CD4-positive, alpha-beta T cell treated with Interleukin-17A for 1 hour (primary cell): ENCODE data around the gene TXNL1.
"Not testable (repeated sequence)": the region's sequence is repeated elsewhere in the genome, so short reads cannot be mapped to it uniquely, and the experiment has no call there.

Experiments used
- DNase-seq: peaks from one replicate; pipeline ENCODE4 v3.0.0-alpha.2; 2020

TXNL1 gene

DNA sequence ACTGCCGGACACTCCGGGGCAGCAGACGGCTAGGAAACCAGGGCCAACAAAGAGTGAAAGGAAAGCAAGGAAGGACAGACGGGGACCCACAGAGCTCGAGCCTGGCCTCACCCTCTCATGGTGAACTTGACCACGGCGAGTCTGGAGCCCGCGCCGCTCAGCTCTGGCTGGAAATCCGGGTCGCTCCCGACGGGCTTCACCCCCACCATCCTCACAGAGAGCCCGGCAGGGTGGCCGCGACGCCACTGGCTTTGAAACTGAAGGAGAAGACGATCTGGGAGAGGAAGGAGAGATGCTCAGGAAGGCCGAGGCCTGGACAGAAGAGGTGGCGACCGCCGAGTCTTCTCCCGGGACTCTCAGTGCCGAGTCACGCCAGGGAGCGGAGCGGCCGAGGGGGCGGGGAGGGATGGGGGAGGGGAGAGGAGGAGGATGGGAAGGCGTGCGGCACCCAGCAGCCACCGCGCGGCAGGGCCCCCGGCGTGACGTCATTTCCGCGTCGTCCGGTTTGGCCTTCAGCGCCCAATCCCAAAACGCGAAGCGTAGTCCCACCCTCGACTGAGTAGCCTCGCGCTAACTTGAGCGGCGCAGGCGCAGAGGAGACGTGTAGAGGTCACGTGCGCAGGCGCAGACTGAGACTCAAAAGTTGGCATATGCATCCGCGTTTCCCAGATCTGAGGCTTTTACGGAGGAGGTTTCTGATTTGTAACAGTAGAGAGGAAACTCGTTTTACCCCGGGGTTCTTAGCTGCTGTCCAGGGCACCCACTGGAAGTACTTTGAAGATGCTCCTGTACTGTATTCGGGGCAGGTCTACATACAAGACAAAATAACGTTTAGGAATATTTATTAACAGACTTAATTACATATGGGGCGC, at the start of gene TXNL1:
Gene TXNL1 (minus strand): TSS at position 361 of the 872 bp plus-strand sequence. CDS start 152 bp downstream, at position 209.
- peak; percentile 99 for DNase-seq

DNA sequence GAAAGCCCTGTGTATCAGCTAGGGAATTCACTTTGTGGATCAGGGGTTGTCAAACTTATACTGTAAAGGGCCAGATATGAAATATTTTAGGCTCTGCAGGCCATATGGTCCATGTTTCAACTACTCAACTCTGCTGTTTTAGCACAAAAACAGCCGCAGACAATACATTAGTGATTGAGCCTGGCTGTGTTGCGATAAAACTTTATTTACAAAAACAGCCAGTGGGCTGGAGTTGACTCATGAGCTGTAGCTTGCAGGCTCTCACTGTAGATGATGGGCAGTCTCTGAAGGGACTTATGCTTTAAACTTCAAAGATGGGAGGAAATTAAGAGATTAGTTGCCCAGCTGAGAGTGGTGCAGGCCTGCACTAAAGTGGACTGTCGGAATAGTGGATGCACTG, 45.9 kb upstream of the TXNL1 start:
- DNase-seq = no peak

DNA sequence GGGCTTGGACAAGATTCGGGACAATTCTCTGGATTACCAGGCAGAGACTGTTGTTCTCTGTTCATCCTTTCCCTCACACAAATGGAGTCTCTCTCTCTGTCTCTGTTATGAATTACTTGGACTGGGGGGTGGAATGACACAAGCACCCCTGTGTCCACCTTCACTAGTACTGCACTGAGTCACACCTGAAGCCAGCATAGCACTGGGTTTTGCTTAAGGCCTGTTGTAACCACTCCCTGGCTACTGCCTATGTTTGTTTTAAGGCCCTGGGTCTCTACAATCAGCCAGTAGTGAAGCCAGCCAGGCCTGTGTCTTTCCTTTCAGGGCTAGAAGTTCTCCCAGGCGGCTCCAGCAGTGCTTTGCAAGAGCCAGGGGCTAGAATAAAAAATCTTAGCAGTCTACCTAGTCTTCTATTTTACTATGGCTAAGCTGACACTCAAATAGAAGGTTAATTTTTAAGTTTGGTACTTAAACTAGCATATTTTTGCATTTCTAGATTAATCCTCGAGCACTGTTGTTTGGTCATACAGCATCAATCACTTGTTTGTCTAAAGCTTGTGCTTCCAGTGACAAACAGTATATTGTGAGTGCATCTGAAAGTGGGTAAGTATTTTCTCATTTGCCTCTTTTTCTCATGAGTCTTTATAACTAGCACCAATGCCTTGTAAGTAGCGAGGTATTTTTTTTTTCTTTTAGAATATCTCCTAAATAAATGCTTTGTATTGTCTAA, 40.6 kb upstream of the TXNL1 start:
- no peak for DNase-seq

DNA sequence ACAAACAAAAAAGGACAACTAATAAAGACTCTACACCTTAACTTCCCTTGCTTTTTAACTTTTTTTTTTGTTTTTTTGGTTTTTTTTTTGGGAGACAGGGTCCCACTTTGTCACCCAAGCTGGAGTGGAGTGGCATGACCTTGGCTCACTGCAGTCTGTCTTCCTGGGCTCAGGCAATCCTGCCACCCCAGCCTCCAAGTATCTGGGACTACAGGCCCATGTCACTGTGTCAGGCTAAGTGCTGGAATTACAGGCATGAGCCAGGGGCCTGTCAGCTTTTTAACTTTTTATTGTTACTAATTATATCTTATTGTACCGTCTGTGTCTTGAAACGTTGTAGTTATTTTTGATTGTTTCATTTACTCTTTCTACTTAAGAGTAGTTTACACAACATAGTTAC, 38.2 kb upstream of the TXNL1 start:
- no peak for DNase-seq

DNA sequence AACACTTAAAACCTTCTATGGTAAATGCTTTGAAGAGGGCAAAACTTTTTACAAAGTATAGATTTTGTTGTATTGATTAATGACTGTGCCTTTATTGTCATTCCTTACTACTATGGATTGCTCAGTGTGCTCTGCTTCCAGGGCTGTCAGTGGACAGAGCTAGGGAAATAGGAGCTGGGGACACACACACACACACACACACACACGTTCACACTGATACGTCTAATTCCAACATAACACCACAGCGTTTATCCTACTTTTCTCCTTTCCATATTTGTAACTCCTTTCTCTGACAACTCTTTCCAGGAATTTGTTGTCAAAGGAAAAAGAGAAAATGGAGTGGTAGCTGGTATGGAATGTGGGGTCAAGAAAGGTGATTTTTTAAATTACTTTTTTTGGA, 34.6 kb upstream of the TXNL1 start:
- DNase-seq = no peak

DNA sequence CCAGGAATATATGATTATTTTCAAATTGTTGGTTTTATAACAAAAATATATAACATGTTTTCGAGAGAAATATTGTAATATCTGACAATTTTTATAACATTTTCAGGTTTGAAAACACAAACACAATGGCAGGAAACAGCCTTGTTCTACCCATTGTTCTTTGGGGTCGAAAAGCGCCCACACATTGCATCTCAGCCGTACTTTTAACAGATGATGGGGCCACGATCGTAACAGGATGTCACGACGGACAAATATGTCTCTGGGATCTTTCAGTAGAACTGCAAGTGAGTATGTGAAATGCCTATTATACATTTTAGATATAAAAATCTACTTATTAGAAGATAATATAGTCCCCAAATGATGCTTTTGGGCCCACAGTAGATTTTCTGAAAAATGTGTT, 34.0 kb upstream of the TXNL1 start:
- no peak for DNase-seq

DNA sequence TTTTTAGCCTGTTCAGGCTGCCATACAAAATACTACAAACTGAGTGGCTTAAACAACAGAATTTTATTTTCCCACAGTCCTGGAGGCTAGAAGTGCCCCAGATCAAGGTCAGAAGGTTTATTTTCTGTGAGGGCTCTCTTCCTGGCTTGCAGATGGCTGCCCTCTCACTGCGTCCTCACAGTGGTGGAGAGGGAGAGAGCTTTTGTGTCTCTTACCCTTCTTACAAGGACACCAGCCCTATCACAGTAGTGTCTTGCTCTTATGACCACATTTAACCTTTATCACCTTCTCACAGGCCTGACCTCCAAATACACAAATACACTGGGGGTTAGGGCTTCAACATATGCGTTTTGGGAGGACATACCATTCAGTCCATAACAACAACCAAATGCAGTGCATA, 24.5 kb upstream of the TXNL1 start:
- DNase-seq = no peak

DNA sequence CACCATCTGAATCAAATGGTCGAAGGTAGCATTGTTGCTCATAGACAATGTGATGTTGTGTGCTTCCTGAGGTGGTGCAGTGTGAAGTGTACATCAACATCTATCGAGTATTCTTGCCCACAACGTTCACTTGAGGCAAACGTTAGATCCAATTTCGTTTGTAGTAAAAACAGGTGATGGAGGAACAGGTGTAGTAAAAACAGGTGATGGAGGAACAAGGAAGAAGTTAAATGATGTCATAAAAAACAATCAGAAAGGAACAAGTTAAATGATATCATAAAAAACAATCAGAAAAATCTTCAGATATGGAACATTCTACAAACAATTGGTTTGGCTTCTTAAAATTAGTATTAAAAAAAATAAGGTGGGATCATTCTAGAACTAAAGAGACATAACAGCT, 24.1 kb upstream of the TXNL1 start:
- no peak for DNase-seq

DNA sequence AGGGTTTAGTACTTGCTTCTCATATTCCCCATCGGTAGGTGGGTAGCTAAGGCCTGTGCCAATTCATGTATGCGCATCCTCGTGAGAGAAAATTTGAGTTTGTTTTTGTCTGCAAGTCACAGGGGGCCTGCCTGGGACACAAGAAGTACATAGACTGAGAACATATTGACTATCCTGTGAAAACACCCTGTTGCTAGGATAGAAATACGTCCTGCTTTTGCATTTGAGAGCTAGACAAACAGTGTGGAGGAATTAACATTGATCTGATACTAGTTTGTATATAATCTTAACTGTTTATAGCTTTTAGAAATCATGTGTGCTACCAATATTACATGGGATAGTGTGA, 23.6 kb upstream of the TXNL1 start:
- no peak for DNase-seq

DNA sequence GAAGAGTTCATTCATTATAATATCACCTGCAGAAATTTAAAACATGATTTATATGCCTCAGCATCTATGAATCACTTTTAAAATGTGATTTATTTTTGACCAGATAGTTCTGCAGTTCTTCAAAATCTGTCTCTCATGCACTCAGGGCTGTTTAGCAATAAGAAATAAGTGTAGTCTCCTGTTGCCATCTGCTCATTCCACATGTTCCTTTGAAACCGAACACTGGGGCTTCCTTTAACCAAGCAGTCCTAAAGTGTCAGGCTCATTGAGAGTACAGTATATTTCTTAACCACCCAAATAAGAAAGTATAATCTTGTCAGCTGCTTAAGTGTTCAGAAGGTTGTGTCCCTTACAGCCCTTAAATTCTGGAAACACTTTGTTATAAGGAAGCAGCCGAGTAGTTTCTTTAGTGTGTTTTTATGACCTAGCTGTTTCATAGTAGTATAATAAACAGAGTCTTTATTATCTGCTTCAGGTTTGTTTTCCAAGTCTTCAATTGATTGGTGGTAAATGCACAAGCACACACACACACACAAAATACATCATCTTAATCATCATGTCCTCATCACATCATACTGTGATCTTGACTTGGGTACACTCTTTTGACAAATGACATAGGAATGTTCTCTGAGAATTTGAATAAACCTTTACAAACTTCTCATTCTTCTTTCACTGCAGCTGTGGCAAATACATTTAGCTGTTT, 23.1 kb upstream of the TXNL1 start:
- no peak for DNase-seq

DNA sequence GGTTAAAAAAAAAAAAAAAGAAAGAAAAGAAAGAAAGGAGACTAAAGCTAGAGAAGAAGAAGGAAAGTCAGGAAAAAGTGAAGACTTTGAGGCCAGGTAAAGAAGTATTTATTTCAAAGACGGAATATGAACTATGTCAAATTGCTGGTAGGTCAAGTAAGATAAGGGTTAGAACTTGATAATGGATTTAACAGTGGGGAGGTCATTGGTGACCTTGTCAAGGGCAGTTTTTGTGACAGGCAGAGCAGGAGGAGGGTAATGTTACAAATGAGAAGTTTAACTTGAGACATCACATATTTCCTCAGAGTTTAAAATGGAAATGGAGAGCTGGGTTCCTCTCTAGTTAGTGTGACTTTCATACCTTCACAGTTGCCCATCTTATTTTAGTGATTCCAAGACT, 22.3 kb upstream of the TXNL1 start:
- no peak for DNase-seq

DNA sequence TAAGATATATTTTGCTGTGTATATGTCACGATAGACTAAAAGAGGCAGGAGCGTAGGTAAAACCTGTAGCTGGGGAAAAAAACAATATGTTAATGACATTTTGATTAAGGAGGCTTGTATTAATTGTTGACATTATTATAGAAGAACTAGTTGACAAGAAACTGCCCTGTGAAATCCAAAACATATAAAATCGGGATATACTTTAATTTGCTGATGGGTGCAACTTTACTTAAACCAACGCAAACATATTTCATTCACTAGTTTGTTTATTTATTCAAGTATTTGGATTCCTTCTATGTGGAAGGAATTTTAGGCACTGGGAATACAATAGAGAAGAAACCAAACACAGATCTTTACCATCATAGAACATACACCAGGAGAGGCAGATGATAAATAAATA, 20.7 kb upstream of the TXNL1 start:
- no peak for DNase-seq

DNA sequence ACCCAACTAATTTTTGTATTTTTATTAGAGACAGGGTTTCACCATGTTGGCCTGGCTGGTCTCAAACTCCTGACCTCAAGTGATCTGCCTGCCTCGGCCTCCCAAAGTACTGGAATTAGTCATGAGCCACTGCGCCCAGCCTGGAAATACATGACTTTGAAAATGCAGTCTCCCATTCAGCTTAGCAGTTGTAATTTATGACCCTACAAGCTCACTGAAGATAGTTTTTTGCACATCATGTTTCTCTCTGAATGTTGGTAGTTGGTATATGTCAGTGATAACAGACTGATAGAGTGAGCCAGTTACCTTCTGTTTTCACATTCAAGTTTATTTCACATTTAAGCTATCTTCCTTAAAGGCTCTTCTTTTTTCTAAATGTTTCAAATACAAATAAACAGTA, 19.9 kb upstream of the TXNL1 start:
- no peak for DNase-seq

DNA sequence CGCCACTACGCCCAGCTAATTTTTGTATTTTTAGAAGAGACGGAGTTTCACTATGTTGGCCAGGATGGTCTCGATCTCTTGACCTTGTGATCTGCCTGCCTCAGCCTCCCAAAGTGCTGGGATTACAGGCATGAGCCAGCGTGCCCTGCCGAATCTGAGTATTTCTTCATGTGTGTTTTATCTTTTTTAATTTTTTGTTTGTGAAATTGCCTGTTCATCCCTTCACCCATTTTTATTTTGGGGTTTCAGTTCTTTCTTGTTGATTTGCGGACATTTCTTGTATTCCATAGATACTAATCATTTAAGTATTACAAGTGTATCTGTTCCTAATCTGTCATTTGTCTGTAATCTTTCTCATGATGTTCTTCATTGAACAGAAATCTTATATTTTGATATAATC, 15.9 kb upstream of the TXNL1 start:
- DNase-seq = not testable (repeated sequence)

DNA sequence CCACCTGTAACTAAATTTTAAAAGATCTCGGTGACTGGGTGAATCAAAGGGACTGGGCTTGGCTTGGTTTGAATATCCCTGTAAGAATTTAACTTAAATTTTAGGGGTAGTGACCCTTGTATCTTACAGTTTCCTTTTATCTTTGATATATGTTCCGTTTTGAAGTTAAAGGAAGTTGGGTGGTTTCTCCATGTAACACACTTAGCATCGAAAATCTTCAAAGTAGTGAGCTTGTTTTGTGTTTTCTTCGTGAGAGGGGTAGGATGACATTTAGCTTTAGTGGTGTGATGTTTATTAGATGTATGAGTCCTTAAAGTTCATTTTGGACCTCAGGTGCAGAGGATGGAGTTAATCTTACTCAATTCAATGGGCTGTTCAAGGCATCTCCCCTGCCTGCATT, 14.4 kb upstream of the TXNL1 start:
- DNase-seq = peak; percentile 23

DNA sequence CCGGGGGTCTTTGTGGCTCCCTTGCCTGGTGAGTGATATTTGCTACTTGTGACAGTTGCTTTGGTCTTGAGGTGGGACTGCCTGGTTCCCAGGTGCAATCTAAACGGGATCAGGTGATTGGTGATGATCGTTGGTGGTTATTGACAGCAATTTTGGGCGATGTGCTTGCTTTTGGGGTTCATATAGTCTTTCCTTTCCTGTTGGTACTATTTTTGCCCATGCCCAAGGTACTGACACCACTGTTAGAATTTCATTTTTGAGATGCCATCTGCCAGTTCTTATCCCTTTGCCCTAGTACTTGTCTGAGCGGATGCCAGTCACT, 13.3 kb upstream of the TXNL1 start:
- DNase-seq = no peak

DNA sequence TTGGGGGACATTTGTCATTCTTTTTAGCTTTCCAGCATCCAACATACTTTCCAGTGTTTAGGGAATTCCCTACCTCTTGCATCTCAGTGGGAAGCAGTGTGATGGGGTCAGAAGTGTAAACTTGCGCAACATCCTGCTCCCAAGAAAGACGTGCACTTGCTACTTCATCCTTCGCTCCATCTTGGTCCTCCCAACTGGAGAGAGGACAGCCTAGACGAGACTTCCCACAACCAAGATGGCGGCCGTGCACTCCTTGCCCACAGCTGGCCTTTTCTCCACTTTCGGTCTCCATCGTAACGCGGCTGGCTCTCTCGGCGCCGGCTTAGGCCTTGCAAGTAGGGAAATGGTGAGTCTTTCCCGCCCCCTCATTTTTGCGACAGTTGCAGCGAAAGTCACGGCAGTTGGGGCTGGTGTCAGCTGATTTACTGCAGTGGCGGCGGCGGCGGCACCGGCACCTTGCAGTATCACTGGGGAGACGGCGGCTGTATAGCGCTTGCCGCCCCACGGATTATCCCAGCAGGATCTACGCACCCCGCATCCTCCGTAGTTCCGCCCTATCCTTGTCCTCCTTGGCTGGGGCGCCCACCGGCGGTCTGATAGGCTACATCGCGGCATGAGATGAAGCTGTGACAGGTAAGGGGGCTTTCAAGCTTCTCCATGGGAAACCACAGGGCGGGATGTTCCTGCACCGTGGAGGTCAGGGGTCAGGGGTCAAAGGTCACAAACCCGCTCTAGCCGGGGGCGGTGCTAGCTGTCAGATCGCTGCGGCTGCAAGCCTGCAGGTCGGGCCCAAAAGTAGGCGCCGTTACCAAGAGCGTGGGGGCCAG, 12.8 kb upstream of the TXNL1 start, which contains the start of gene WDR7:
Gene WDR7 (plus strand): TSS at position 416 of the 827 bp plus-strand sequence. CDS start 21,157 bp downstream, outside the sequence.
- DNase-seq = peak; percentile 97

DNA sequence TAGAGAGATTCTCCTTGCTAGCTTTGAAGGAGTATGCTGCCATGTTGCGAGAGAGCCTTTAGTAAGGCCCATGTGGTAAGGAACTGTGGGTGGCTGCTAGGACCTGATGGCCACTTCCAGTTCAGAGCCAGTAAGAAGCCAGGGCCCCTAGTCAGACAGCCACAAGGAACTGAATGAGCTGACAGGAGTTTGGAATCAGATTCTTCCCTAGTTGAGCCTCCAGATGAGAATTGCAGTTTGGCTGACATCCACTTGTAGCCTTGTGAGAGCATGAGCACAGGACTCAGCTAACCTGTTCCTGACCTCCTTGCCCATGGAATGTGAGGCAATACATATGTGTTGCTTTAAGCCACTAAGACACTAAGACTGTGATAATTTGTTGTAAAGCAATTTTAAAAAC, 11.6 kb upstream of the TXNL1 start:
- DNase-seq = no peak

DNA sequence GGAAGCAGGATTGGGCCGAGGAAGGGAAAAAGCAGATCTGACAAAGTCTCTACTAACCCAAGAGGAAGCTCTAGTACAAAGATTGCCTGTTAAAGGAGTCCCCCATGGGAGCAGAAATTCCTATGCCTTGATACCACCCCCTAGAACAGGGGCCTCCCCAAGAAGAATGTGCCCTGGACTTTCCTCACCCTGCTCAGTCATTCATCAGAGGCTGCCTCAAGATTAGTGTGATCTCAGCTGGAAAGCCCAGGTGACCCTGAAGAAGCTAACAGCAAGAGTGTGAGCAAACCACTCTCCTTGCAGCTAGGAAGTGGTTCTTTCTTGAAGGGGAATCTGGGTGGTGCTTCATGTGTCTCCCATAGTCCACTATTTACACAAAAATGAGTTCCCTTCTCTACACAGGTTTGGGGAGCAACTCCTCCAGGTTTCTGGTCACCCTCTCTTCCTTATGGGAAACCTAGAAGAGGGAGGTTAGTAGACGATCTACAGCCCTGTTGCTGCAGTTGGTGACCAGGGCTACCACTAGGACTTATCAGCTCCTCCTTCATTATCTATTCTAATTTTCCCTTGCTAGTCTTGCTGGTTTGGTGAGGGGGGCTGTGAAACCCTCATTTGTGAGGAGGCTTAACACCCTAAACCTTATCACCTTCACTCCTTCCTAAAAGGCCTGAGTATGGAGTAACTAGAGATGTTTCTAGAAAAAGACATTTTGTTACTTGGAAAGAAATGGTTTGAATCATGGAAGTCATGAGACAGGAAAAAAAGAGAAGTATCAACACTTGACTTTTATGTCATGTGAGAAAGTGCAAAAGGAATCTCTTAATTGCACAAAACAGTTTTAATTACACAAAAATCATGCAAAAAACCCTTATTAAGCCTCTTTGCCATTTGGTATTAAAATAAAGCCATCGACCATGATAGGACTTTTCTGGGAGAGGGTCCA, 9.8 kb upstream of the TXNL1 start:
- no peak for DNase-seq

DNA sequence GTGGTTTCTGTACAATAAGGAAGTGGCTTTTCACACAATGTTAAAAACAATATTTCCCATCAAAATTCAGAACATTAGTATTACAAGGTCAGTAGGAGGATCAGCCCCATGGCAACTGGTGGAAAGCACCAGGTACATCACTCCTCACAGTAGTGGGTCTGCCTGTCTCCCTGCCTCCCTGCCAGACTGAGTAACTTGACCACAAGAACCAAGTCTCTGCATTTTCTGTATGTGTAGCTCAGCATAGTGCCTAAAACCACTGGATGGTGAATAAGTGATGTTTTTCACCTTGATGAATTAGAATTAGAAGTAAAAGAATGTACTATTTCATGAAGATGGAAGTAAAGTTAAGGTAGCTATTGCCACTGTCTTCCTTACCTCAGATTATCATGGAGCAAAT, 8.7 kb upstream of the TXNL1 start:
- DNase-seq = peak; percentile 20

DNA sequence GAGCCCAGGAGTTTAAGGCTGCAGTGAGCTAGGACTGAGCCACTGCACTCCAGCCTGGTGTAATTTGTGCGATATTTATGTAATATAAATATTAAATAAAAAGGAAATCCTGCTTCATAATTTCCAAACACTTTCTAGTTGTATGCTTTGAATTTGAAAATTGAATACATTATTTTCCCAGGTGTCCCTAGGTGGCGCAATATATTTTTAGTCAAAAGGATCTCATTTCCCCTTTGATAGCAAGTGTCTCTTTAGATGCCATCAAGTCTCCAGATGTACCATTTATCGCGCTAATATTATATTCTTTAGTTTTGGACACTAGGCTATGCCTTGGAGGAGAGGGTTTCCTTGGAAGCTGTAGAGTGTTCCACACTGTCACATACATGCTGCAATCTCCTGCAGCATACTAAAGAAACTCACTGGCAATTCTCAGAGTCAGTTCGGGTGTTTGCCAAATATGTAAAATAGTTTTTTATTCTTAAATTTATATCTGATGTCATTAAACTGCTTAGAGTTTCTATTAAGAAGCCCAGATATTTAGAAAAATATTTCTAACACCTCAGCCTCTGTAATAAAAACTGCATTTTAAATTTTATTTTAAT, 7.1 kb upstream of the TXNL1 start:
- peak; percentile 58 for DNase-seq
